Tibial nerve (tissue), 3 donors: ENCODE results near the gene DHRS9.

Experiments used
- POLR2A ChIP-seq, 2 donors: fragments of 450-650 bp; IDR thresholded peaks; one replicate each; pipeline ENCODE4 v1.6.1; 2017; ENCODE audit warnings: antibody characterized with exemption in 2 of 2, mild to moderate bottlenecking in 2 of 2, moderate library complexity in 2 of 2
- TF ChIP-seq, protein P1 (sequence below), 5 experiments: fragments of 200-600 bp in 3 of 5; fragments of 450-650 bp in 2 of 5; sonication (generic) in 3 of 5; IDR thresholded peaks; one replicate each; pipeline ENCODE4 v1.5.1; 2016 to 2019; ENCODE audit warnings: antibody characterized with exemption in 5 of 5, mild to moderate bottlenecking in 3 of 5, moderate library complexity in 2 of 5

DNA sequence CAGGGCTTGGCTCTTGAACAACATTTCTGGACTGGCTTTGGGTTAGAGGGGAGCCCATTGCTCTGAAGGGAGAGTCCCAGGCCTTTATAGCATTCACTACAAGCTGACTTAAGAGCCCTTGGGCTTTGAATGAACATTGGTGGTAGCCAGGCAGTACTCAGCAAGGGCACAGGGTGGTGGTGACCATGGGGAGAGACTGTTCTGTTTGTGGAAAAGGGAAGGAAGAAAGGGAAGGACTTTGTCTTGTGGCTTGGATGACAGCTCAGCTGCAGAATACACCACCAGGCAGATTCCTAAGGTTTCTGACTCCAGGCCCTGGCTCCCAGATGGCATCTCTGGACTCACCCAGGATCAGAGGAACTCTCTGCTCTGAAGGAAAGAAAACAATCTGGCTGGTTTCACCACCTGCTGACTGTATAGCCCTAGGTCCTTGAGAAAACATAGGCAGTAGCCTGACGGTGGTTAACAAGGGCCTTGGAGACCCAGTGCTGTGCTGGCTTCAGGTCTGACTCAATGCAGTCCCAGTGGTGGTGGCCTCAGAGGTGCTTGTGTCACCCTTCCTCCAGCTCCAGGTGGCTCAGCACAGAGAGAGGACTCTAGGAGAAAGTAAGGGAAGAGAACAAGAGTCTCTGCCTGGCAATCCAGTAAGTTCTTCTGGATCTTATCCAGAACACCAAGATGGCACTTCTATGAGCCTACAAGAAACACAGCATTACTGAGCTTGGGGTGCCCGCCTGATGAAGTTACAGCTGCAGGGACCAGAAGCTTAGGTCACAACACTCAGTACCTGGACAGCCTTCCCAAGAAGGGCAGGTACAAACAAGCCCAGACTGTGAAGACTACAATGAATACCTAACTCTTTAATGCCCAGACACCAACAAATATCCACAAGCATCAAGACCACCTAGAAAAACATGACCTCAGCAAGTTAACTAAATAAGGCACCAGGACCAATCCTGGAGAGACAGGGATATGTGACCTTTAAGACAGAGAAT lies 21.8 kb upstream of the DHRS9 start:
- TF ChIP-seq, protein P1, sequence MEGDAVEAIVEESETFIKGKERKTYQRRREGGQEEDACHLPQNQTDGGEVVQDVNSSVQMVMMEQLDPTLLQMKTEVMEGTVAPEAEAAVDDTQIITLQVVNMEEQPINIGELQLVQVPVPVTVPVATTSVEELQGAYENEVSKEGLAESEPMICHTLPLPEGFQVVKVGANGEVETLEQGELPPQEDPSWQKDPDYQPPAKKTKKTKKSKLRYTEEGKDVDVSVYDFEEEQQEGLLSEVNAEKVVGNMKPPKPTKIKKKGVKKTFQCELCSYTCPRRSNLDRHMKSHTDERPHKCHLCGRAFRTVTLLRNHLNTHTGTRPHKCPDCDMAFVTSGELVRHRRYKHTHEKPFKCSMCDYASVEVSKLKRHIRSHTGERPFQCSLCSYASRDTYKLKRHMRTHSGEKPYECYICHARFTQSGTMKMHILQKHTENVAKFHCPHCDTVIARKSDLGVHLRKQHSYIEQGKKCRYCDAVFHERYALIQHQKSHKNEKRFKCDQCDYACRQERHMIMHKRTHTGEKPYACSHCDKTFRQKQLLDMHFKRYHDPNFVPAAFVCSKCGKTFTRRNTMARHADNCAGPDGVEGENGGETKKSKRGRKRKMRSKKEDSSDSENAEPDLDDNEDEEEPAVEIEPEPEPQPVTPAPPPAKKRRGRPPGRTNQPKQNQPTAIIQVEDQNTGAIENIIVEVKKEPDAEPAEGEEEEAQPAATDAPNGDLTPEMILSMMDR (IDR thresholded peaks at IDR 0.05): no peak
- no peak for TF ChIP-seq POLR2A (IDR thresholded peaks at IDR 0.05)
